ENCODE data around the gene RUNX1.

Gene RUNX1

DNA sequence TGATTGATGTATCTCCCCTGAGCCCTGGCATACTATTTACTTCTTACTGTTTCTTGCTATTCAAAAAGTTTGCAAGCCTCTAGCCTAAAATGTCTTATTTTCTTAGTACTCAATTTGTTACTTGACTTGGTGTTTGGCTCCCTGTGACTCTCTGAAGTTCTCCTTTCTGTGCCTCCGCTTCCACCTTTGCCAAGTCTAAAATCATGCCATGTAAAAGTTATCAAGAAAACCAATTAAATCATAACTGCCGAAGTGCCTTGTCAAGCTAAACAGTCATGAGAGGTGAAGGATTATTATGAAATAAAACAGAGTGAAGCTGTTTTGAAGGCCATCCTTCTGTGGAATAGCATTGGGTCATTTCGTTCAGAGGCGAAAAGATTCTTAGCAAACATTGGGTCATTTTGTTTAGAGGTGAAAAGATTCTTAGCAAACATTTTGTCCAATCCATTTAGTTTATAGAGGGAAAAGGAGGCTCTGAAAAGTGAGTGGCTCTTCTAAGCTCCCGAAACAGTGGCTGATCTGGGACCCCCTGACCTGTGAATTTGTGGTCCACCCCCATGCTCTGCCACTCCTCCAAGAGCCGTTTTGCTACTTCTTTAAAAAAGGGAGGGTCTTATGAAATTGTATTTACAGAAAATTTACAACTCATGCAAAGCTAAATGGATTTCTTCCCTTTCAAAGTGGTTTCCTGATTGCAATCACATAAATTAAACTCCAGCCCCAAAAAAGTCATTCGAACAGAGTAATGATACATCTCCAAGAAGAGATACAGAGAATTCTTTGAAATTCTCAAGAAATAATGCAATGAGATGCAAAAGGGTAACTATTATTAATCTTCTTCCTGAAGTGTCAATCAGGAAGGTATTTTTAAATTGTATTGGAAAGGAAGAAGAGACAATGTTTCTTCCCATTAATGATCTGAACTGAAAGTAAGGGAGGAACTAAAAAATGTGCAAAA lies 141.4 kb downstream of the RUNX1 start:
- DNase-seq (ENCODE audit: low read depth) = no peak
- TF ChIP-seq, protein P1, sequence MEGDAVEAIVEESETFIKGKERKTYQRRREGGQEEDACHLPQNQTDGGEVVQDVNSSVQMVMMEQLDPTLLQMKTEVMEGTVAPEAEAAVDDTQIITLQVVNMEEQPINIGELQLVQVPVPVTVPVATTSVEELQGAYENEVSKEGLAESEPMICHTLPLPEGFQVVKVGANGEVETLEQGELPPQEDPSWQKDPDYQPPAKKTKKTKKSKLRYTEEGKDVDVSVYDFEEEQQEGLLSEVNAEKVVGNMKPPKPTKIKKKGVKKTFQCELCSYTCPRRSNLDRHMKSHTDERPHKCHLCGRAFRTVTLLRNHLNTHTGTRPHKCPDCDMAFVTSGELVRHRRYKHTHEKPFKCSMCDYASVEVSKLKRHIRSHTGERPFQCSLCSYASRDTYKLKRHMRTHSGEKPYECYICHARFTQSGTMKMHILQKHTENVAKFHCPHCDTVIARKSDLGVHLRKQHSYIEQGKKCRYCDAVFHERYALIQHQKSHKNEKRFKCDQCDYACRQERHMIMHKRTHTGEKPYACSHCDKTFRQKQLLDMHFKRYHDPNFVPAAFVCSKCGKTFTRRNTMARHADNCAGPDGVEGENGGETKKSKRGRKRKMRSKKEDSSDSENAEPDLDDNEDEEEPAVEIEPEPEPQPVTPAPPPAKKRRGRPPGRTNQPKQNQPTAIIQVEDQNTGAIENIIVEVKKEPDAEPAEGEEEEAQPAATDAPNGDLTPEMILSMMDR (IDR thresholded peaks at IDR 0.05; ENCODE audit: low read depth, low read length, missing control alignments) = no peak
- H3K4me3 ChIP-seq (ENCODE audit: low read depth, low read length) = no peak overlapping the region

DNA sequence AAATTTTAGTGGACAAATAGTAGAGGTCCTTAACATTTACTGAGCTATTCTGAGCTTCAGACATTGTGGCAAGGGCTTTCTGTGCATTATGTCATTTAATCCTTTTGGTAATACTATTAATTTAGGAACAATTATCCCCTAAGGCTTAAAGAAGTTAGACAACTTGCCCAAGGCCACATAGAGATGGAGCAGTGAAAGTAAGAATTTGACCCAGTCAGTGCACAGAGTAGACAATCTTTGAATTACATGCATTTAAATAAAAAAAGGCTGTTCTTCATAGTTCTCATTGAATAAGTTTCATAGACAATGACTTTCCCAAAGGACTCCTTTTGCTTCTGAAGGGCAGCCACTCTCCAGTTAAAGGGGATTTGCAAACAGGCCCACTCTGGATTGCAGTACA lies 142.7 kb downstream of the RUNX1 start:
- no peak for DNase-seq (ENCODE audit: low read depth)
- H3K4me3 ChIP-seq (ENCODE audit: low read depth, low read length) = no peak overlapping the region
- TF ChIP-seq, protein P1 (IDR thresholded peaks at IDR 0.05; ENCODE audit: low read depth, low read length, missing control alignments) = no peak

DNA sequence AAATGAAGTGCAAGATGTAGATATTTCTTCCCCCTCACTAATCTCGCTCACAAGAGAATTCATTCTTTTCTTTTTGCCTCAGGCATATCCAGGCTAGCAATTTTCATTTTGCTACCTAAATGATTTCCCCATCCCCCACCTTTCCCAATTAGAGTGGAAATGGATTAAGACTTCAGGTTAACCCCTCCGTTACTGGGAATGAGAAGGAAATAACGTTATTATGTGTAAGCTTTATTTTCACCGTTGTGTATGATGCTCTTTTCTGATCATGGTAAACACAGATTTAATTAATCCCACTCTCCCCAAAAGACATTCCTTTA lies 143.9 kb downstream of the RUNX1 start:
- DNase-seq (ENCODE audit: low read depth) = no peak
- no peak overlapping the region for H3K4me3 ChIP-seq (ENCODE audit: low read depth, low read length)
- TF ChIP-seq, protein P1 (IDR thresholded peaks at IDR 0.05; ENCODE audit: low read depth, low read length, missing control alignments) = no peak

DNA sequence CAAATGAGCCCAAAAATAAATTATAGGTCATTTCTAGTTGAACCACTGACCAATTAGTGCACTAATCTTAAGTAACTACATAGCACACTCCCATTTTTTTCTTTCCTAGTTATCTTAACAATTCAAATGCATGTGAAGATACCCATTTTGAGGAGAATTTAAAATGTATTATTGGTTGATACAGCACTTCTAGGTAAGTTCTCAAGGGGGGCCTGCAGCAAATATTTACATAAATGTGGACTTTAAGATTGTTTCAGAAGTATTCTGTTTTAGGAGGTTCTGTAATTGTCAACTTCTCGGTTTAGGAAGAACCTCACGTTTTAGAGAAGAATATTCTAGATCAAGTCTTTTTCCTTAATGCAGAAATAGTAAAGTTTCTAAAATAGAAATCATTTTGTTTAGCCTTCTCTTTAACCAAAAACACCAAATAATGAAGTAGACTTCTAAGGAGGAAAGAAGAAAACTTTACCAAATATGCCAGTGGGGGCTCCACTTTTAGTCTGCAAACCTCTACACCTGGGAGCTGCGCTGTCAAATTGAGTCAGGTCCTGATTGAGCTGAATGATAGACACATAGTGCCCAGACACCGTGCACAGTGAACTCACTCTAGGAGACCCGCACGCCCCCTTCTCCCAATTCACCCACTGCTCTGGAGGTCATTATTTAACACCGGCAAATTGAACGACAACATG lies 144.4 kb downstream of the RUNX1 start:
- H3K4me3 ChIP-seq (ENCODE audit: low read depth, low read length) = no peak overlapping the region
- no peak for DNase-seq (ENCODE audit: low read depth)
- TF ChIP-seq, protein P1 (IDR thresholded peaks at IDR 0.05; ENCODE audit: low read depth, low read length, missing control alignments) = no peak

DNA sequence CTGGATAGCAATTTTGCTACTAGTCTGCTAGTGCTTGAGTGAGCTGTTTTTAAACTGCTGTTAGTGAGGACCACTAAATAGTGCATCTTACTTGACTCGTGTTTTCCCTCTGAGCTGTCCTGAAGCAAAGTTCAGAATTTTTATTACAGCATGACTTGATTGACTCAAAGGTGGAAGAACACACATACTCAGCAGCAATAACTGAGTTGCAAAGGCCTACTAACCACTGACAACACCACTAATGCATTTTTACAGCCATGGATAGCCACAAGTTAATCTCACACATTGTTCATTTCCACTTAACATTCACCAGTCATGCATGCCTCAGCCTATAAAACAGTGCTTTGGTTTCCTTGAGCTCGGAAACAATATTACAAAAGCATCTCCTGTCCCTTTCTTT lies 148.7 kb downstream of the RUNX1 start:
- TF ChIP-seq, protein P1 (IDR thresholded peaks at IDR 0.05; ENCODE audit: low read depth, low read length, missing control alignments) = no peak
- DNase-seq (ENCODE audit: low read depth) = no peak
- H3K4me3 ChIP-seq (ENCODE audit: low read depth, low read length) = no peak overlapping the region

DNA sequence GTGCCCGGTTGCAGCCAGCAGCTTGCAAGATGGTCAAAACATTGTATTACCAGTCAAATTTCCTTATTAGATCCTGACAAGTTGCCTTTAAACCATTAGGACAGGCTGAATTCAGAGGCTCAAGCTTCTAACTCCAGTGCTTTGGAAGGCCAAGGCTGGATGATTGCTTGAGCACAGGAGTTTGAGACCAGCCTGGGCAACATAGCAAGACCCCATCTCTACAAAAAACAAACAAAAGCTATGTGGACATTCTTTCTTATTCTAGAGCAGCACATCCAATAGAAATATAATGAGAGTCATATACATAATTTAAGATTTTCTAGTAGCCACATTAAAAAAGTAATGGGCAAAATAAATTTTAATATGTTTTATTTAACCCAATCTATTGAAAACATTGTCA lies 149.3 kb downstream of the RUNX1 start:
- TF ChIP-seq, protein P1 (IDR thresholded peaks at IDR 0.05; ENCODE audit: low read depth, low read length, missing control alignments) = no peak
- DNase-seq (ENCODE audit: low read depth) = no peak

More for the DNA sequence above, 149.3 kb downstream of the RUNX1 start:
- H3K4me3 ChIP-seq (ENCODE audit: low read depth, low read length) = no peak overlapping the region

All from GM12864 (cell line).